PC-3 (cell line): Measurements from ENCODE around the gene TLR5.

Experiments
- CTCF ChIP-seq: fragments of 300-600 bp; sonication (generic); conservative IDR thresholded peaks from 2 replicates; pipeline ENCODE4 v1.5.1; 2017; ENCODE audit warnings: antibody characterized with exemption, low read depth, mild to moderate bottlenecking, low read length
- EZH2 ChIP-seq: fragments of 300-600 bp; sonication (generic); IDR thresholded peaks from one replicate; pipeline ENCODE4 v1.6.1; 2017; ENCODE audit warnings: antibody characterized with exemption, mild to moderate bottlenecking, low read length; ENCODE audit not compliant: unreplicated experiment
- EZH2phosphoT487 ChIP-seq: fragments of 300-600 bp; sonication (generic); IDR thresholded peaks from 2 replicates; pipeline ENCODE4 v1.6.1; 2018; ENCODE audit warnings: mild to moderate bottlenecking, antibody characterized with exemption, low read length, borderline replicate concordance

- TF ChIP-seq EZH2: no peak
- no peak for TF ChIP-seq CTCF
- TF ChIP-seq EZH2phosphoT487: no peak
Measured at GRCh38 chr1:223059526-223059925, 83.5 kb downstream of the TLR5 start.
